Type B pancreatic cell (in vitro differentiated cells): ENCODE data around the gene UPK3B. TPM values are rescaled to one million over a fixed set of nuclear protein-coding genes. Genes with fewer than 3 reads are reported as not detected.
"Not testable (repeated sequence)": the region's sequence is repeated elsewhere in the genome, so short reads cannot be mapped to it uniquely, and the experiment has no call there.

Experiments used
- DNase-seq: peaks from one replicate; pipeline ENCODE4 v3.0.0; 2021; ENCODE audit warnings: mixed read lengths; ENCODE audit not compliant: unreplicated experiment; ENCODE audit errors: extremely low spot score
- H3K27ac Mint-ChIP-seq: 2 replicates; pipeline ENCODE4 v1.8.0; 2021; ENCODE audit warnings: mild to moderate bottlenecking, mixed read lengths
- H3K27me3 Mint-ChIP-seq: 2 replicates; pipeline ENCODE4 v1.8.0; 2021; ENCODE audit warnings: mixed read lengths
- H3K36me3 Mint-ChIP-seq: 2 replicates; pipeline ENCODE4 v1.8.0; 2021; ENCODE audit warnings: mixed read lengths
- H3K4me1 Mint-ChIP-seq: one replicate; pipeline ENCODE4 v1.8.0; 2021; ENCODE audit warnings: mixed read lengths; ENCODE audit not compliant: unreplicated experiment
- H3K4me3 Mint-ChIP-seq: 2 replicates; pipeline ENCODE4 v1.8.0; 2021; ENCODE audit warnings: mild to moderate bottlenecking, mixed read lengths
- H3K9me3 Mint-ChIP-seq: 2 replicates; pipeline ENCODE4 v1.8.0; 2021; ENCODE audit warnings: mixed read lengths
- CTCF ChIP-seq: fragments of 200-600 bp; sonication (generic); conservative IDR thresholded peaks from 2 replicates; pipeline ENCODE4 v1.5.0; 2021; ENCODE audit warnings: antibody characterized with exemption, mild to moderate bottlenecking
- long read RNA-seq: library from polyadenylated mRNA; unstranded; transcript quantifications from one replicate; pipeline ENCODE4 v2.0.0, GENCODE V29; 2020
- total RNA-seq: library from RNA; stranded (reverse); gene quantifications from 2 replicates; pipeline ENCODE4 v1.2.1, GENCODE V29; 2021; ENCODE audit warnings: low replicate concordance

Gene UPK3B
- total RNA-seq = 10.7 and 11.2 TPM in 2 replicates
- long read RNA-seq = 0 reads

GRCh38 chr7:76509931-76510877 is at the start of gene UPK3B:
TSS of gene UPK3B (plus strand) at chr7:76510552. CDS start at chr7:76510653, 101 bp downstream.
- Mint-ChIP-seq H3K27me3 (no peaks in the 10 kb centered on the region), H3K36me3 (no peaks in the 10 kb centered on the region), H3K4me1 (peaks cover 4% of the 10 kb centered on the region), H3K9me3 (no peaks in the 10 kb centered on the region), H3K27ac (peak within 1 kb of the TSS; percentile 83), H3K4me3 (peak within 1 kb of the TSS; percentile 45)
- peak; percentile 71 for DNase-seq
- TF ChIP-seq CTCF = no peak

GRCh38 chr7:76460767-76461166 is 49.6 kb upstream of the UPK3B start:
- not testable (repeated sequence) for H3K9me3 Mint-ChIP-seq, H3K36me3 Mint-ChIP-seq, H3K4me1 Mint-ChIP-seq, H3K27me3 Mint-ChIP-seq, H3K27ac Mint-ChIP-seq, DNase-seq, H3K4me3 Mint-ChIP-seq

- not testable (repeated sequence) for H3K4me1 Mint-ChIP-seq, H3K9me3 Mint-ChIP-seq, DNase-seq, H3K27ac Mint-ChIP-seq, H3K36me3 Mint-ChIP-seq, H3K4me3 Mint-ChIP-seq, H3K27me3 Mint-ChIP-seq
Measured at GRCh38 chr7:76461464-76462101, 48.8 kb upstream of the UPK3B start, which contains the start of gene DTX2. TSS of gene DTX2 (plus strand) at chr7:76461709. CDS start at chr7:76480510, 18,801 bp downstream.

- DNase-seq, H3K27me3 Mint-ChIP-seq, H3K36me3 Mint-ChIP-seq, H3K4me3 Mint-ChIP-seq, H3K4me1 Mint-ChIP-seq, H3K27ac Mint-ChIP-seq, H3K9me3 Mint-ChIP-seq: not testable (repeated sequence)
Measured at GRCh38 chr7:76462271-76462882, 48.0 kb upstream of the UPK3B start.

GRCh38 chr7:76464959-76465358 is 45.4 kb upstream of the UPK3B start:
- H3K4me3 Mint-ChIP-seq, H3K36me3 Mint-ChIP-seq, H3K27ac Mint-ChIP-seq, H3K27me3 Mint-ChIP-seq, H3K9me3 Mint-ChIP-seq, DNase-seq, H3K4me1 Mint-ChIP-seq: not testable (repeated sequence)

- not testable (repeated sequence) for H3K27me3 Mint-ChIP-seq, H3K4me1 Mint-ChIP-seq, H3K27ac Mint-ChIP-seq, DNase-seq, H3K36me3 Mint-ChIP-seq, H3K4me3 Mint-ChIP-seq, H3K9me3 Mint-ChIP-seq
Measured at GRCh38 chr7:76465950-76466349, 44.4 kb upstream of the UPK3B start.

GRCh38 chr7:76467743-76468404 is 42.5 kb upstream of the UPK3B start:
- not testable (repeated sequence) for H3K27me3 Mint-ChIP-seq, H3K4me3 Mint-ChIP-seq, H3K27ac Mint-ChIP-seq, H3K9me3 Mint-ChIP-seq, H3K4me1 Mint-ChIP-seq, DNase-seq, H3K36me3 Mint-ChIP-seq

- H3K4me3 Mint-ChIP-seq, H3K9me3 Mint-ChIP-seq, H3K27ac Mint-ChIP-seq, H3K4me1 Mint-ChIP-seq, H3K36me3 Mint-ChIP-seq, DNase-seq, H3K27me3 Mint-ChIP-seq: not testable (repeated sequence)
Measured at GRCh38 chr7:76471556-76472221, 38.7 kb upstream of the UPK3B start.

GRCh38 chr7:76473097-76473496 is 37.3 kb upstream of the UPK3B start:
- DNase-seq, H3K9me3 Mint-ChIP-seq, H3K27ac Mint-ChIP-seq, H3K36me3 Mint-ChIP-seq, H3K27me3 Mint-ChIP-seq, H3K4me1 Mint-ChIP-seq, H3K4me3 Mint-ChIP-seq: not testable (repeated sequence)

- not testable (repeated sequence) for H3K27me3 Mint-ChIP-seq, H3K27ac Mint-ChIP-seq, H3K4me1 Mint-ChIP-seq, H3K9me3 Mint-ChIP-seq, H3K36me3 Mint-ChIP-seq, DNase-seq, H3K4me3 Mint-ChIP-seq
Measured at GRCh38 chr7:76476280-76476679, 34.1 kb upstream of the UPK3B start.

- H3K36me3 Mint-ChIP-seq, H3K27me3 Mint-ChIP-seq, H3K27ac Mint-ChIP-seq, H3K4me1 Mint-ChIP-seq, DNase-seq, H3K4me3 Mint-ChIP-seq, H3K9me3 Mint-ChIP-seq: not testable (repeated sequence)
Measured at GRCh38 chr7:76476742-76477474, 33.4 kb upstream of the UPK3B start.
